GM11168 (cell line): Measurements from ENCODE around the gene GPSM1.

Experiments used
- in situ Hi-C: fragments of 300-500 bp; cut with MboI; formaldehyde crosslinking; loops from one replicate; pipeline ENCODE4 v1.12.0; 2022; ENCODE audit warnings: low sequenced_read_pairs; ENCODE audit not compliant: unreplicated experiment

The GPSM1 gene

GRCh38 chr9:136355616-136356557 lies 28.5 kb downstream of the GPSM1 start:
- in situ Hi-C loops: no loop called here

- in situ Hi-C loops: no loop called here
These were observed 29.9 kb downstream of the GPSM1 start for GRCh38 chr9:136357202-136357725.

- in situ Hi-C loops: no loop called here
These were observed 30.7 kb downstream of the GPSM1 start for GRCh38 chr9:136358016-136358415.

GRCh38 chr9:136358888-136359287 lies 31.5 kb downstream of the GPSM1 start:
- in situ Hi-C loops: no loop called here

- in situ Hi-C loops: no loop called here
These were observed 32.7 kb downstream of the GPSM1 start for GRCh38 chr9:136359774-136360718.

- in situ Hi-C loops: no loop called here
These were observed 33.9 kb downstream of the GPSM1 start for GRCh38 chr9:136361047-136361753.

GRCh38 chr9:136361754-136362449 lies 34.6 kb downstream of the GPSM1 start:
- in situ Hi-C loops: no loop called here

- in situ Hi-C loops: no loop called here
These were observed 35.1 kb downstream of the GPSM1 start for GRCh38 chr9:136362450-136362784.

- in situ Hi-C loops: no loop called here
These were observed 36.0 kb downstream of the GPSM1 start, which contains the start of gene DNLZ for GRCh38 chr9:136363106-136363948. Gene DNLZ, minus strand, starts transcription at chr9:136363744. Its CDS starts 30 bp downstream, at chr9:136363714.

GRCh38 chr9:136363949-136364748 lies 36.8 kb downstream of the GPSM1 start:
- in situ Hi-C loops: no loop called here

GRCh38 chr9:136364942-136365774 lies 37.8 kb downstream of the GPSM1 start:
- in situ Hi-C loops: no loop called here

GRCh38 chr9:136365775-136366222 lies 38.5 kb downstream of the GPSM1 start:
- in situ Hi-C loops: no loop called here

- in situ Hi-C loops: no loop called here
These were observed 39.5 kb downstream of the GPSM1 start for GRCh38 chr9:136366826-136367225.

- in situ Hi-C loops: no loop called here
These were observed 40.2 kb downstream of the GPSM1 start for GRCh38 chr9:136367296-136368145.

- in situ Hi-C loops: no loop called here
These were observed 40.9 kb downstream of the GPSM1 start for GRCh38 chr9:136368190-136368589.

- in situ Hi-C loops: no loop called here
These were observed 42.7 kb downstream of the GPSM1 start for GRCh38 chr9:136370037-136370436.
